Measurements from ENCODE around the gene RHBDL1.

The RHBDL1 gene

DNA sequence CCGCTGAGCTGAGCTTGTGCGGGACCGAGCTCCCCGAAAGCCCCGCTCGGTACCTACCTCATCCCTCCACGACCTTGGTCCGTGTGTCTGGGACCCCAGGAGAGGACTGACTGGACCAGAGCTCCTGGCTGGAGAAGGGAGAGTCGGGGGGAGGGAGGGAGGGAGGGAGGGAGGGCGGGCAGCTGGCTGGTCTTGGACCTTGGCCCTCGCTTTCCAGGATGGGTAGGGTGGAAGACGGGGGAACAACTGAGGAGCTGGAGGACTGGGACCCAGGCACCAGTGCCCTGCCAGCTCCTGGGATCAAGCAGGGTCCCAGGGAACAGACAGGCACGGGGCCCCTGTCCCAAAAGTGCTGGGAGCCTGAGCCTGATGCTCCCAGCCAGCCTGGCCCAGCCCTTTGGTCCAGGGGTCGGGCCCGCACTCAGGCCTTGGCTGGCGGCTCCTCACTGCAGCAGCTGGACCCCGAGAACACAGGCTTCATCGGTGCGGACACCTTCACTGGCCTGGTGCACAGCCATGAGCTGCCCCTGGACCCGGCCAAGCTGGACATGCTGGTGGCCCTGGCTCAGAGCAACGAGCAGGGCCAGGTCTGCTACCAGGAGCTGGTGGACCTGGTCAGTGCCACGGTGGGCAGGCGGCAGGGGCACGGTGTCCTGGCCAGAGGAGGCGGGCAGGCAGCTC is 553 bp downstream of the RHBDL1 start:
- DNase-seq (ENCODE audit: low read depth): no peak

DNA sequence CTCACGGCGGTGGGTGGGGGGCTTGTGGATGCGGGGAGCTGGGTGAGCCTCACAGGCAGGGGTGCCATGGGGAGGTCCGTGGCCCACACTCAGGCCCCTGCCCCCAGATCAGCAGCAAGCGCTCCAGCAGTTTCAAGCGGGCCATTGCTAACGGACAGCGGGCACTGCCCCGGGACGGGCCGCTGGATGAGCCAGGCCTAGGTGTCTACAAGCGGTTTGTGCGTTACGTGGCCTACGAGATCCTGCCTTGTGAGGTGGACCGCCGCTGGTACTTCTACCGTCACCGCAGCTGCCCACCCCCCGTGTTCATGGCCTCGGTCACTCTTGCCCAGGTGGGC is 1.1 kb downstream of the RHBDL1 start:
- no peak for DNase-seq (ENCODE audit: low read depth)

DNA sequence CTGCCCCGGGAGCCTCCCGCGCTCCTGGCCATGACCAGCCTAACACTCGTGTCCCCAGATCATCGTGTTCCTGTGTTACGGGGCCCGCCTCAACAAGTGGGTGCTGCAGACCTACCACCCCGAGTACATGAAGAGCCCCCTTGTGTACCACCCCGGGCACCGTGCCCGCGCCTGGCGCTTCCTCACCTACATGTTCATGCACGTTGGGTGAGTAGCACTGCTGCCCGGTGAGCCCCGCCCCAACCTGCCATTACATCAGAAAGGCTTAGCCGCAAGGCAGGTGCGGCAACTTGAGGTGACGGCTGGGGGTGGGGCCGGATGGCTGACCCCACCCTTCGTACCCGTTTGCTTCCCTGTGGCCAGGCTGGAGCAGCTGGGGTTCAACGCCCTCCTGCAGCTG is 1.4 kb downstream of the RHBDL1 start:
- DNase-seq (ENCODE audit: low read depth): no peak

DNA sequence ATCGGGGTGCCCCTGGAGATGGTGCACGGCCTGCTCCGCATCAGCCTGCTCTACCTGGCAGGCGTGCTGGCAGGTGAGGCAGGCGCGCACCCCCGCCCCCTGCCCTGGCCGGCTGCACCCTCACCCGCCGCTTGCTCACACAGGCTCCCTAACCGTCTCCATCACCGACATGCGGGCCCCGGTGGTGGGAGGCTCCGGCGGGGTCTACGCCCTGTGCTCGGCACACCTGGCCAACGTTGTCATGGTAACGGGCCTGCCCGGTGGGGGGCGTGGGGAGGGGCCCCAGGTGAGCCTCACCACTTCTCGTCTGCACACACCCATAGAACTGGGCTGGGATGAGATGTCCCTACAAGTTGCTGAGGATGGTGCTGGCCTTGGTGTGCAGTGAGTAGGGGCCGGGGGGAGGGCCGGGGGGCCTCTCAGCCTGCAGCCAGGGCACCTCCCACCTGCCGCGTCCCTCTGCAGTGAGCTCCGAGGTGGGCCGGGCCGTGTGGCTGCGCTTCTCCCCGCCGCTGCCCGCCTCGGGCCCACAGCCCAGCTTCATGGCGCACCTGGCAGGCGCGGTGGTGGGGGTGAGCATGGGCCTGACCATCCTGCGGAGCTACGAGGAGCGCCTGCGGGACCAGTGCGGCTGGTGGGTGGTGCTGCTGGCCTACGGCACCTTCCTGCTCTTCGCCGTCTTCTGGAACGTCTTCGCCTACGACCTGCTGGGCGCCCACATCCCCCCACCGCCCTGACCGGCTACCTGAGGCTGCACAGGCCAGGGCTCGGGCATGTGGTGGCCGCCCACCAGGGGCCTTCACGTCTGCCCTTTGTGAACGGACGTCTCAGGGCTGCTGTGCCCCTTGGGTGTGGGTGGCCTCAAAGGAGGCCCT is 2.1 kb downstream of the RHBDL1 start:
- no peak for DNase-seq (ENCODE audit: low read depth)

DNA sequence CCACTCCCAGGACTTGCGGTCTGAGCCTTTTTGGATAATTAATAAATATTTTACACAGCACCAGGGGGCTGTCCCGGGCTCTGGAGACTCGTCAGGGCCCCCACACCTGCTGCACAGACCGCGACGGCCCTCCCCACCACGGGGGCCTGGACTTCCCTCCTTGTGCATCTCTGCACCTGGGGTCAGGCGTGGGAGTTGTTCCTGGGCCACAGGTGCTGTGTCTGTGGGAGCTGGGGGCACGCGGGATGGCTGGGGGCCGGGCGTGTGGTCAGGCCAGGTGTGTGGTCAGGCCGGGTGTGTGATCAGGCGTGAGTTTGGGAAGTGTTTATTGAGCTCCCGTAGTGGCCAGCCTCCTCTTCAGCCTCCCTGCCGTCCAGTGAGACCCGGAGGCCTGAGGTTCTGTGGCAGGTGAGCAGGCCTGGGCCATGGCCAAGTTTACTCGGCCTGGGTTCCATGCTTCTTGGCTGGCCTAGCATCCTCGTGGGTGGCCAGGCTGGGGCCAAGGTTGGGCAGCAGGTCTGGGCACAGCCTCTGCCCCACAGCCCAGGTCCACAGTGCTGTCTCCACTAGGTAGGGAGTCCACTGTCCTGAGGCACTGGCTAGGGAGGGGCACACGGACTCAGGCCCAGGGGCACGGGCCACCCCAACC is 2.9 kb downstream of the RHBDL1 start:
- DNase-seq (ENCODE audit: low read depth): no peak

DNA sequence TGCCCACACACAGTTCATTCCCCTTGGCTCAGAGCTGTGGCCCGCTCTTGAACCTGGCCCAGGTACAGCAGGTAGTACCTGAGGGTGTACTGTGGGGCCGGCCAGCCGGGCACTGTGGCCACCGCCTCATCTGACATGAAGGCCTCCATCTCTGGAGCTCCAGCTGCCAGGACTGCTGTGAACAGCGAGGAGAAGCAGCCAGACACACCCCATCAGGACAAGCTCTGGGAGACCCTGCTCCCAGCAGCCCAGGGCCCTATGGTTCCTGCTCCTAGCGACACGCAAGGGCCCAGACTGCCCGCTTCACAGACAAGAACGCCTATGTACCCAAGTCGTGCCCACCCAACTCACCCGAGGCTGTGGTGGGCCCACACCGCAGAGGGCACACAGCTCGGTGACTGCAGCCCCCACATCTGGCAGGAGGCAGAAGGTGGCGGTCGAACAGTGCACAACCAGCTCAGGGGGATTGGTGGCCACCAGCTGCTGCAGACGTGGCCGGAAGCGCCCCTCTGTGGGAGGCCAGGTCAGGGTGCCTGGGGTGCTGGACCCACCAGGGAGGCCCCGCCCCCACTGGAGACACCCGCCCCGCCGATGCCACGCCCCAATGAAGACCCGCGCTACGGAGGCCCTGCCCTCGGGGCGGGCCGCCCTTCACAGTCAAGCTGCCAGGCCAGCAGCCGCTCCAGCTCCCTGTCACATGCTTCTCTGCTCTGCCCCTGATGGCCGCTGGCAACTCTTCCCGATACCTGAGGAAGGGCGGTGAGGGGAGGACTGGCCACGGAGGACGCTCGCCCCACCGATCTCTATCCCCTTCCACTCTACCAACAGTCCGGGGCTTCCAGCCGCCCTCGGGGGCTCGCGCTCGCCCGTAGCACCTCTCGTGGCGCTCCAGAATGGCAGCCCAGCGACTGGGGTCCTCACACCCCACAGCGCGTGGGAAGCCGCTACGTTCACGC is 3.7 kb downstream of the RHBDL1 start:
- no peak for DNase-seq (ENCODE audit: low read depth)

DNA sequence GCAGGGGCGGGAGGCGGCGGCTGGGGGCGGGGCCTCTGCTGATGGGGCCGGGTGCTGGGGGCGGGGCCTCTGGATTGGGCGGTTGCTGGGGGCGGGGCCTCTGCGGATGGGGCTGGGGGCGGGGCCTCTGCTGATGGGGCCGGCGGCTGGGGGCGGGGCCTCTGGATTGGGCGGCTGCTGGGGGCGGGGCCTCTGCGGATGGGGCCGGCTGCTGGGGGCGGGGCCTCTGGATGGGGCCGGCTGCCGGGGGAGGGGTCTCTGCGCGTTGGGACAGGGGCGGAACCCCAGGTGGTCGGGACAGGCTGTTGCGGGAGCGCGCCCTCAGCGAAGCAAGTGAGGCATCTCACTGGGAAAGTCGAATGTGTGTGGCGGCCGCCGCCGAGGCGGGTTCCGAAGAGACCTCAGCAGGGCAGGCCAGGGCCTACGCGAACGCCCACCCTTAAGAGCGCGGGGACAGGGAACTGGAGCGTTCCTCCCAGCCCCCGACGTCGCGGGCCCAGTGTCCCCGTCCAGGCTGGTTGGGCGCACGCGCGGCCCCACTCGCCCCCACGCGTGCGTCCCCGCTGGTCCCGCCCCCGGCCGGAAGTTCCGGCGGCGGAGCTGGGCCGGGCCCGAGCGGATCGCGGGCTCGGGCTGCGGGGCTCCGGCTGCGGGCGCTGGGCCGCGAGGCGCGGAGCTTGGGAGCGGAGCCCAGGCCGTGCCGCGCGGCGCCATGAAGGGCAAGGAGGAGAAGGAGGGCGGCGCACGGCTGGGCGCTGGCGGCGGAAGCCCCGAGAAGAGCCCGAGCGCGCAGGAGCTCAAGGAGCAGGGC is 4.5 kb downstream of the RHBDL1 start, which contains the start of gene STUB1:
STUB1 (plus strand) TSS at position 597 of the 811 bp plus-strand sequence; CDS start at position 713, 116 bp downstream.
- DNase-seq (ENCODE audit: low read depth): peak; percentile 56

DNA sequence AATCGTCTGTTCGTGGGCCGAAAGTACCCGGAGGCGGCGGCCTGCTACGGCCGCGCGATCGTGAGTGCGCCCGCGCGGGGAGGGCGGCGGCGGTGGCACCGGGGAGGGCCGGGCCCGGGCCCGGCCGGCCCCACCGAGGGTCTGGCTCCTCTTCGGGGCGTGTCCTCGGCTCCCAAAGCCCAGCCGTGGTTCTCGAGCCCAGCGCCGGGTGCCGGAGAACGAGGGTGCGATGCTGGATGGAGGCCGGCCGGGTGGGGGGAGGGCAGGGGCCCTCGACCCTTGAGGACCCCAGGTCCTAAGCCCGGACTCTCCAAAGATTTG is 5.1 kb downstream of the RHBDL1 start:
- DNase-seq (ENCODE audit: low read depth): no peak

DNA sequence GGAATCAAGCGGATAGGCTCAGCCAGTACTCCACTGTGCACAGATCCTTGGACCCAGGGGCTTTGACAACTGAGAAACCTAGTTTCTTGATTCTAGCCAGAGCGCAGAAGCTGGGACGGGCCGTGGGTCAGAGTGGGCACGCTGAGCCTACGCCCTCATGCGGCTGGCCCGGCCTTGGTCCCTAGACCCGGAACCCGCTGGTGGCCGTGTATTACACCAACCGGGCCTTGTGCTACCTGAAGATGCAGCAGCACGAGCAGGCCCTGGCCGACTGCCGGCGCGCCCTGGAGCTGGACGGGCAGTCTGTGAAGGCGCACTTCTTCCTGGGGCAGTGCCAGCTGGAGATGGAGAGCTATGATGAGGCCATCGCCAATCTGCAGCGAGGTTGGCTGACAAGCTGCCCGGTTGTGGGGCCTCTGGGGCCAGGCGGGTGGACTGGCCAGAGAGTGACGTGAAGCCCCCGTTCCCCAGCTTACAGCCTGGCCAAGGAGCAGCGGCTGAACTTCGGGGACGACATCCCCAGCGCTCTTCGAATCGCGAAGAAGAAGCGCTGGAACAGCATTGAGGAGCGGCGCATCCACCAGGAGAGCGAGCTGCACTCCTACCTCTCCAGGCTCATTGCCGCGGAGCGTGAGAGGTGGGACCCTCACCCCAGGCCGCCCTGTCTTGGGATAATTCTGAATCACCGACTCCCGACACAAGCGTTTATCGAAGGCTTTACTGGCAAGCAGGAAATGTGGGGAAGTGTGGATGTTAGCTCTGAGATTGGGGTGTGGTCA is 5.7 kb downstream of the RHBDL1 start:
- no peak for DNase-seq (ENCODE audit: low read depth)

DNA sequence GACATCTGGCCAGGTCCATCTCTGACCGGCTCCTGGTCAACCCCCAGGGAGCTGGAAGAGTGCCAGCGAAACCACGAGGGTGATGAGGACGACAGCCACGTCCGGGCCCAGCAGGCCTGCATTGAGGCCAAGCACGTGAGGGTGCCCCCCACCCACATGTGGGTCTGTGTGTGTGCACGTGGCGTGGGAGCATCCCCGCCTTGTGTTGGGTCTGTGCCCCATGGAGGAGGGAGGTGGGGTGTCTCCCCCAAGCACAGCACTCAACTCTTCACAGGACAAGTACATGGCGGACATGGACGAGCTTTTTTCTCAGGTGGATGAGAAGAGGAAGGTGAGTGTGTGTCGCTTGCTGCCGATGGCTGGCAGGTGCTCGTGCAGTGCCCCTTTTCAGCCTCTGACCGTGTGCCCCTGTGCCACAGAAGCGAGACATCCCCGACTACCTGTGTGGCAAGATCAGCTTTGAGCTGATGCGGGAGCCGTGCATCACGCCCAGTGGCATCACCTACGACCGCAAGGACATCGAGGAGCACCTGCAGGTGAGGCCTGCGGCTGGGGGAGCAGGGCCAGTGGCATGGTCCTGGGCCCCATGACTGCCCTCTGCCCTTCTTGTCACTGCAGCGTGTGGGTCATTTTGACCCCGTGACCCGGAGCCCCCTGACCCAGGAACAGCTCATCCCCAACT is 6.4 kb downstream of the RHBDL1 start:
- DNase-seq (ENCODE audit: low read depth): no peak

DNA sequence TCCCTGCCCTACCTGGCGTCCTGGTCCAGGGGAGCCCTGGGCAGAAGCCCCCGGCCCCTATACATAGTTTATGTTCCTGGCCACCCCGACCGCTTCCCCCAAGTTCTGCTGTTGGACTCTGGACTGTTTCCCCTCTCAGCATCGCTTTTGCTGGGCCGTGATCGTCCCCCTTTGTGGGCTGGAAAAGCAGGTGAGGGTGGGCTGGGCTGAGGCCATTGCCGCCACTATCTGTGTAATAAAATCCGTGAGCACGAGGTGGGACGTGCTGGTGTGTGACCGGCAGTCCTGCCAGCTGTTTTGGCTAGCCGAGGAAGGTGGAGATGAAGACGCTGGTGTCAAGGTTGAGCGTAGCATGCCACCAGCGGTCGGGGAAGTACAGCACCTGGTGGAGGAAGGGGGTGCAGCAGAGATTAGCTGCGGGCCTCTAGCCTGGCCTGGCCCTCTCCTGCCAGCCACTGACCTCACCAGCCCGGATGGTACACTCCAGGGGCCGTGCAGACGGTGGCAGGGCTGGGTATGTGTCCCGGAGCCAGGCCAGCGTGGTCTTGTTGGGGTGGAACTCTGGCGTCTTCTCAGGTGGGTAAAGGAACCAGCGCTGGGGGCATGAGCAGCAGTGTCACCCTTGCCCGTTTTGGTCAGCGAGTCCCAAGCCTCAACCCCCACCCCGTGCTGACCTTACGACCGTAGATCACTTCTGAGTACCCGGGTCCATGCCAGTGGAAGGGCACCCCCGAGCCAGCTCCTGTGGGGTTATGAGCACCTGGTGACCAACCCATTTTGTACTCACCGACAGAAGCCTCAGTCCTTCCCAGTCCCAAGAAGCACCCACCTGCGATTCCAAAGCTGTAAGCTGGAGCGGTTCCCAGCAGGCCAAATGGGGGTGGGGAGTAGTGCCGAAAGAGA is 7.3 kb downstream of the RHBDL1 start:
- no peak for DNase-seq (ENCODE audit: low read depth)

DNA sequence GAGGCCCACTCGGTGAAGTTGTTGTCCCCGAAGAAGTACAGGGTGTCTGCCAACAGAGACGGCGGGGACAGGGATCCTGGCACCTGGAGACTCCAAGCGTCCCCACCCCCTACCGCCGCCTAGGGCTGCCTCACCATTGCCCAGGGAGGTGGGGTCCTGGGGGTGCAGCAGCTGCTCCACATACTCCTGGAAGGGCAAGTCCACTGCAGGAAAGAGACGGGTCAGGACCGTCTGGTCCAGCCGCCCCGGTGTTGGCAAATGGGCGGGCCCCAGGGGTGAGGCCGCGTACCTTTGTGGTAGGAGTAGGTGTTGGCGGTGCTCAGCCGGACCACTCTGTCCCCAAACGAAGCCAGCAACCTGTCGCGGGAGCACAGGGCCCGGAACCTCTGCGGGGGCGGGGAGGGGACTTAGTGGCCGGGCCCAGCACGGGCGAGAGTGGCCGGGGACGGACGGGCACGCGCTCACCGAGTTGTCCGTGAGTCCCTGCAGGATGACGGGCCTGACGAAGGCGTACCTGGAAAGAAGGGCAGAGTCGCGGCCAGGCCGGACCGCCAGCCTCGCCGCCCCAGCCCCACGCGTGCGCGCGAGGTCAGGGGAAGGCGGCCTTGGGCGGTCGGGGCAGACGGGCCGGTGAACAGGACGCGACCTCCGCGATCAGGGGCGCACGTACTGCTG is 8.1 kb downstream of the RHBDL1 start:
- no peak for DNase-seq (ENCODE audit: low read depth)

DNA sequence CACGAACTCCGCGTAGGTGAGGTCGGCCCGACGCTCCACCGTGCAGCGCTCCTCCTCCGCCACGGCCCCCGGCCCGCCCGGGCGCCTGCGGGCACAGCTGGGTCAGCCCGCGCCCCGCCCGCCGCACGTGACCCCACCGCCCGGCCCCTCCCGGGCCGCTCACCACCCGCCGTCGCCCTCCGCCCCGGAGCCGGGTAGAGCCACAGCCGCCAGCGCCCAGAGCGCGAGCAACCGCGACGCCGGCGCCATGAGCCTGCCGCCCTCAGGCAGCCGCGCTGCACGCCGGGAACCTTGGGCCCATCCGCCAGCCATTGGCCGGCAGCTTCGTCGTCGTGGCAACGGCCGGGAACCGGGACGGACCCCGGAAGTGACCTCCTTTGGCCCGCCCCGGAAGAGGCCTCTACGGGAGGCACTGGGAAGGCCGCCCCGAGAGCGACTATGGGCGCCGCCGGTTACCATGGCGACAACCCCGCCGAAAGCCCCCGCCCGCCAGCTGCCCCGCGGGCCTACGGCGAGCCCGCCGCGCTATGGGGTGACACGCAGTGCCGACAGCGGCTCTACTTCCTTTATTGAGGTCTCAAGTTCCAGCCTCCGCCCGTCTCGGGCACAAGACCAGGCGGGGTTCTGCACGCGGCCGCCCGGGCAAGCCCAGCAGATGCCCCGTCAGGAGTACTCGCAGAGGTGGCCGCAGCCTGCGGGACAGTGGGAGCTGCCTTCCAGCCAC is 8.8 kb downstream of the RHBDL1 start, which contains the start of gene JMJD8:
JMJD8 (minus strand) TSS at position 264 of the 724 bp plus-strand sequence; CDS start at position 249, 15 bp downstream.
- DNase-seq (ENCODE audit: low read depth): no peak

DNA sequence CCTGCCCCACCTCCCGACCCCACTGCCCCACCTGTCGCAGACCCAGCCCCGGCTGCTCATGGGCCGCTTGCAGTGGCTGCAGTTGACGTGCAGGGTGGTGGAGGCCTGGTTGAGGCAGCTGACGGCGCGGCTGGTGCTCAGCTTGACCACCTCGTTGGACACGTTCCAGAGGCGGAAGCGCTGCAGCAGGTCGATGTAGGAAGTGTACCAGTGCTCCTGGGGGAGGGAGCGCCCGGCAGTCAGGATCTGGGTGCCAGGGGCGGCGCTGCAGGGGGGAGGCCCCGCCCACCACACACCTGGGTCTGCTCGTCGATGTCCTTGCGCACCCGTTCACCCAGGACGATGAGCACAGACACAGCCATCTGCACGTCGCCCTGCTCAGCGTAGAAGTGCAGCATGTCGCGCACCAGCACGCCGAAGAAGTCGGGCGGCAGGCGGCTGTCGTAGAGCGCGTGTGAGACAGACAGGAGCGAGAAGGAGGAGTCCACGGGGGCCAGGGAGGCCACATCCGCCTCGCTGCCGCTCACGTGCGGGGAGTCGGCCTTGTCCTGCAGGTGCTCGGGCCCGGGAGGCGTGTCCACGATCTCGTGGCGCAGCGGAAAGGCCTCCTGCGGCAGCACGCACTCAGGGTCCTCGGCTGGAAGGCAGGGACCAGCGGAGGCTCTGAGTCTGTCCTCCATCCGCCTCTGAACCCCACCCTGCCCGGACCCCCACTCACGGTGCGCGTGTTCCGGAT is 9.7 kb downstream of the RHBDL1 start:
- DNase-seq (ENCODE audit: low read depth): no peak

DNA sequence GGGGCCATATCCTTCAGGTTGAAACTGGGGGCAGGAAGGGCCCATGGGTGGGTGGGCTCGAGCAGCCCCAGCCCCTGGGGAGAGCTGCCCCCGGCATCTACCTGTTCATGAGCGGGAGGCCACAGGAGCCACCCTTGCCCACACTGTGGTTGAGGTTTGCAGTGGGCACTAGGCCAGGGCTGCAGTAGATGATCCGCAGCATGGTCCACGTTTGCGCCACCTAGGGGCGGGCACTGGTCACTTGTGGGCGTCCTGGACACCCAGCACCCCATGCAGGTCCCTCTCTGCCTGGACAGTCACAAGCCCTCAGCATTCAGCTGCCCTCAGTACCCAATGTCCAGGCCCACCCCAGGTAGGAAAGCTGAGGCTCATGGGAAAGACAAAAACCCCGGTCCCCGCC is 10.5 kb downstream of the RHBDL1 start:
- DNase-seq (ENCODE audit: low read depth): no peak

DNA sequence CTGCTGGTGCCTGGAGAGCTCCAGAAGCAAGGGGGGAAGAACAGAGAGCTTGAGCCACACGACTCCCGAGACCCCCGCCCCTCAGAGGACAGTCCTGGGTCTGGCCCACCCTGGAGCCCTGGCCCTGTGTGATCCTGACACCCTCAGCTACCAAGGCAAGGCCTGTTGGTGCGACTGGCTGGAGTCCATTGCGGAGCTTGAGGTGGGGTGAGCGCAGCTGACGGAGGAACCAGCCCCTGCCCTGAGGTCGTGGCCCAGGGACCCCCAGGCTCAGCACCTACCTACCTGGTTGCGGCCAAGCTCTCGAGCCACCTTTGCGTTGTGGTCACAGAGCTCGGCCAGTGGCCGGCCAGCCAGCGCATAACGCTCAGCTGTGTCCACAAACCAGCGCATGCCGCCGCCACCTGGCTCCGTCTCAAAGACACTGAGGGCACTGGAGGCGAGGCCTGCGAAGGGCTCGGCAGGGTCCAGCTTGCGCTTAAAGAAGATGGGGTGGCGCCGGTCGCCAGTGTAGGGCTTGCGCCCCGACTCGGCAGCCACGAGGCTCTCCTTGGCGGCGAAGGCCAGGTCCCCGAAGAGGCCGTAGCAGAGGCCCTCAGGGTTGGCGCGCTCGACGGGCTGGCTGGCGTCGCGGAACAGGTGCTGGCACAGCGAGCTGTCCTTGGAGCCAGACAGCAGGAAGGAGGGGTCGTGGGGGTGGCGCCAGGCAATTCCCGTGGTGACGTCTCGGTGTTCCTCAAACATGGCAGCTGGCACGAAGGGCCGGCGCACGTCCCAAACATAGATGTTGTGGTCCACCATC is 11.2 kb downstream of the RHBDL1 start:
- DNase-seq (ENCODE audit: low read depth): no peak

Data from HS-27A (cell line).